ENCODE measurements around the gene GSTM3. TPM values are rescaled to one million over a fixed set of nuclear protein-coding genes. Genes with fewer than 3 reads are reported as not detected.

The GSTM3 gene
- total and polyA plus RNA-seq, 4 donors: 11.0 to 39.5 (median 22.9) TPM

- DNase-seq: no peak
Observed at GRCh38 chr1:109722908-109723691, 17.7 kb downstream of the GSTM3 start.

GRCh38 chr1:109721971-109722370 lies 18.9 kb downstream of the GSTM3 start:
- H3K9ac ChIP-seq (ENCODE audit: insufficient read depth in 1 of 2, low read length in 2 of 2): no peak overlapping the region
- no peak for TF ChIP-seq CTCF (IDR thresholded peaks at IDR 0.05; ENCODE audit: control extremely low read depth, extremely low read depth)
- no peaks in the 10 kb centered on the region for H3K36me3 ChIP-seq (ENCODE audit: control insufficient read depth in 4 of 4, insufficient read depth in 4 of 4, low read length in 4 of 4)
- no peaks in the 10 kb centered on the region for H3K27me3 ChIP-seq (ENCODE audit: control insufficient read depth in 3 of 3, insufficient read depth in 3 of 3, low read length in 2 of 3)
- no peaks in the 10 kb centered on the region for H3K9me3 ChIP-seq (ENCODE audit: control insufficient read depth in 4 of 4, insufficient read depth in 3 of 4, low read length in 3 of 4)
- no peak for ATAC-seq (ENCODE audit: insufficient read depth, low FRiP score)
- no peak overlapping the region for H3K4me3 ChIP-seq
- DNase-seq: no peak
- H3K27ac ChIP-seq (ENCODE audit: low read depth in 1 of 2, low read length in 1 of 2): no peak overlapping the region
- H3K4me1 ChIP-seq (ENCODE audit: control insufficient read depth in 5 of 5, insufficient read depth in 5 of 5, low read length in 5 of 5): no peaks in the 10 kb centered on the region
- 98 to 100% methylated on average over 1 of the region's 1 CpG for WGBS, 2 donors

More at GRCh38 chr1:109722908-109723691, 17.7 kb downstream of the GSTM3 start:
- ATAC-seq (ENCODE audit: insufficient read depth, low FRiP score): no peak
- Histone ChIP-seq H3K4me1 (ENCODE audit: control insufficient read depth in 5 of 5, insufficient read depth in 5 of 5, low read length in 5 of 5) (no peaks in the 10 kb centered on the region), H3K9ac (ENCODE audit: insufficient read depth in 1 of 2, low read length in 2 of 2) (no peak overlapping the region), H3K4me3 (no peak overlapping the region), H3K27ac (ENCODE audit: low read depth in 1 of 2, low read length in 1 of 2) (no peak overlapping the region), H3K27me3 (ENCODE audit: control insufficient read depth in 3 of 3, insufficient read depth in 3 of 3, low read length in 2 of 3) (no peaks in the 10 kb centered on the region), H3K9me3 (ENCODE audit: control insufficient read depth in 4 of 4, insufficient read depth in 3 of 4, low read length in 3 of 4) (no peaks in the 10 kb centered on the region), H3K36me3 (ENCODE audit: control insufficient read depth in 4 of 4, insufficient read depth in 4 of 4, low read length in 4 of 4) (no peaks in the 10 kb centered on the region)
- TF ChIP-seq CTCF (IDR thresholded peaks at IDR 0.05; ENCODE audit: control extremely low read depth, extremely low read depth): no peak
- WGBS, 2 donors: 84 to 93% methylated on average over 7 of the region's 7 CpGs

- no peak overlapping the region for H3K4me3 ChIP-seq
- peaks cover 0 to 2% (median 0%) of the 10 kb centered on the region in 4 donors for H3K36me3 ChIP-seq (ENCODE audit: control insufficient read depth in 4 of 4, insufficient read depth in 4 of 4, low read length in 4 of 4)
- H3K9ac ChIP-seq (ENCODE audit: insufficient read depth in 1 of 2, low read length in 2 of 2): no peak overlapping the region
- no peak for TF ChIP-seq CTCF (IDR thresholded peaks at IDR 0.05; ENCODE audit: control extremely low read depth, extremely low read depth)
- H3K27me3 ChIP-seq (ENCODE audit: control insufficient read depth in 3 of 3, insufficient read depth in 3 of 3, low read length in 2 of 3): no peaks in the 10 kb centered on the region
- DNase-seq: no peak
- no peak for ATAC-seq (ENCODE audit: insufficient read depth, low FRiP score)
- H3K9me3 ChIP-seq (ENCODE audit: control insufficient read depth in 4 of 4, insufficient read depth in 3 of 4, low read length in 3 of 4): no peaks in the 10 kb centered on the region
- WGBS, 2 donors: 57 to 70% methylated on average over 5 of the region's 5 CpGs
- H3K27ac ChIP-seq (ENCODE audit: low read depth in 1 of 2, low read length in 1 of 2): no peak overlapping the region
- peaks cover 0 to 3% (median 0%) of the 10 kb centered on the region in 5 donors for H3K4me1 ChIP-seq (ENCODE audit: control insufficient read depth in 5 of 5, insufficient read depth in 5 of 5, low read length in 5 of 5)
Observed at GRCh38 chr1:109721042-109721441, 19.8 kb downstream of the GSTM3 start.

Measured in lung (tissue), 12 donors.